Activated CD4-positive, alpha-beta T cell treated with anti-CD3 and anti-CD28 coated beads for 1 hour (primary cell): ENCODE data around the gene TAF6L.
"Not testable (repeated sequence)": the region's sequence is repeated elsewhere in the genome, so short reads cannot be mapped to it uniquely, and the experiment has no call there.

ENCODE experiments used
- DNase-seq: peaks from one replicate; pipeline ENCODE4 v3.0.0-alpha.2; 2020

The TAF6L gene

DNA sequence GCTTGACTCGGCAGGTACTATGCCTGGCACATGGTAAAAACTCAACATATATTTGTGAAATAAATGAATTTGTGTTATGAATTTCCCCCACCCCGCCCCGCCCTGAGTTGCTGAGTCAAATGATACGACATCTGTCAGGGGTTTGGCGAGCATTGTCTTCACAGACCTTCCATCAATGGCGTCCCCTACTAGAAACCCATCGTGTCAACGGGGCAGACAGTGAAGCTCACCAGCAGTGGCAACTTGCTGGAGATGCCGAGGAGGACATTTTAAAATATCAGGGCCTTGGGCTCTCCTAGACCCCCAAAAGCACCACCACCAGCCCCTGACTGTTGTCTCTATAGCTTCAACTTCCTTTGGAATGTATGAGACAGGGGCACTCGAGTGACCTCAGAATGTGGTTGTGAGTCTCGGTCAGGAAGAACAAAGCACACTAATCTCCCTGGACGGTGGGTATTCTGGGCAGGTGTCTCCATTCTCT is 34.8 kb downstream of the TAF6L start:
- no peak for DNase-seq

DNA sequence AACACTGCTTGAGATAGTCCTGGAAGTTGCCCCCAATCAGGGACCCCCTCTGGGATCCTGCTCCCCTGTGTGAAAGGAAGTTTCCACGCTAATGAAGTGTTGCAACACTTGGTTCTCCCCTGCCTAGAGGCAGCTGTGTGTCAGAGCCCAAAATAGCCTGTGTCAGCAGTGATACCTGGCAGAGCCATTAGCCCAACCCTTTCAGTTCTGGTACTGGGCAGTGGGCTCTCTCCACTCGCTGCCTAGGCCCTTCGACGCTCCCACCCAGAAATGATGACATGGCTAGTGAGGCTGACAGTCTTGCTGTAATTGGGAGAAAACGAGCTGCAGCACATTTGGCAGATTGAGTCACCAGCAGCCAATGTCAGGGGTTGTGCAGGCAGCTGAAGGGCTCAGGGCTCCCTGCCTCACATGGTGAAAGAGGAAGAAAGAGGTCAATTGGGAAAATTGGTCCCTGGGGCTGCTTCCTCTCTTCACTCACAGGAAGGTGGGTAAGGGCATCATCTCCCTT is 35.5 kb downstream of the TAF6L start:
- DNase-seq = no peak

DNA sequence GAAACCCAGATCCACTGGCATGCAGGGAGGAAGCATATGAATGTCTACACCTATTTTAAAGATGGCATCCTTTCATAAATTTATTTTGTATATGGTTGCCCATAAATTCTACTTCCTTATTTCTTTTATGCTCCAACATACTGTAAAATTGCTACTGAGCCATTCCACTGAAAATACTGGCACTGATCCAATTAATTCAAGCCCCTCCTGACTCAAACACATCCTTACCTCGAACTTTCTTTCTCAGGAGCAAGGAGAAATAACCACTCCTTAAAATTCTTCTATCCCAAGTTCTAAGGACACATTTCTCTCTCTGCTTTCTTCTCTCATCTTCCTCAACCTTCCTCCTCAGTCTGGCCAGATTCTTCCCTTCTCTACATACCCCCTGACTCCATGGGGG is 39.6 kb downstream of the TAF6L start:
- DNase-seq = no peak

- no peak for DNase-seq
These were observed 40.5 kb downstream of the TAF6L start for GRCh38 chr11:62811659-62812058.

DNA sequence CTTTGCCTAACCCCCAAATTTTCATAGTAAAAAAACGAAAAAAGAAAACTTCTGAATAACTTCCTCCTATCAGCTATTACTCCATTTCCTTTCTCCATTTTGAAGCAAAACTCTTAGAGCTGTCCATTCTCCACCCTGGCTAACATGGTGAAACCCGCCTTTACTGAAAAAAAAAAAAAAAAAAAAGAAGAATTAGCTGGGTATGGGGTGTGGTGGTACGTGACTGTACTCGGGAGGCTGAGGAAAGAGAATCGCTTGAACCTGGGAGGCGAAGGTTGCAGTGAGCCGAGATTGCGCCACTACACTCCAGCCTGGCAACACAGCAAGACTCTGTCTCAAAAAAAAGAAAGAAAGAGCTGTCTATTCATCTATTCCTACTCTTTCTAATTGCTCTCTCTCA is 45.4 kb downstream of the TAF6L start:
- DNase-seq = no peak

DNA sequence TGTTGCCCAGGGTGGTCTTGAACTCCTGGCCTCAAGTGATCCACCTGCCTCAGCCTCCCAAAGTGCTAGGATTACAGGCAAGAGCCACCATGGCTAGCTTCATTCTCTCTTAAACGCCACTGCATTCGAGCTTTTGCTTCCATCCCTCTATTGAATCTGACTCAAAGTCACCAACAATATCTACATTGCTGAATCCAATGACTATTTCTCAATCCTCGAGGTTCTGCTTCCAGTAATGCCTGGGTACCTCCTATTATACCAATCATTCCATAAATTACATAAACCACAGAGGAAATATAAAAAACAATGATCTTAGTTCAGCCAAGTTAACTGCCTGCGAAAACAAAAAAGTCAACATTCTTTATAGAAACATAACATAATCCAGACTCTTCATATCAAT is 45.9 kb downstream of the TAF6L start:
- no peak for DNase-seq

DNA sequence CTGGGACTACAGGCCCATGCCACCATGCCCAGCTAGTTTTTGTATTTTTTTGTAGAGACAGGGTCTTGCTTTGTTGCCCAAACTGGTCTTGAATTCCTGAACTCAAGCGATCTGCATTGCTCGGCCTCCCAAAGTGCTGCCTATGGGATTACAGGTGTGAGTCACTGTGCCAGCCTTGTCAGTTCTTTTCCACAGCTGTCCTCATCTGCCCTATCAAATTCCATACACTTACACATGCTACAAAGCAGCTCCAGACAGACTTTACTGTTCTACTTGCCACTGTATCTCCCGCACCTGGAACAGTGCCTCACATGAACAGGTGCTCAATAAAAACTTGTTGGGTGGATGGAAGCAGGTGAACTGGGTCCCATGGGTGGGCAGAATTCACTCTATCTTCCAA is 52.5 kb downstream of the TAF6L start:
- DNase-seq = no peak

GRCh38 chr11:62828130-62828529 is 56.9 kb downstream of the TAF6L start:
- not testable (repeated sequence) for DNase-seq

- DNase-seq = no peak
These were observed 59.8 kb downstream of the TAF6L start for GRCh38 chr11:62830904-62831519.

GRCh38 chr11:62831520-62832335 is 60.5 kb downstream of the TAF6L start, which contains the start of gene STX5:
STX5 (minus strand) TSS chr11:62832051; CDS start chr11:62831243, 808 bp downstream.
- peak; percentile 99 for DNase-seq

DNA sequence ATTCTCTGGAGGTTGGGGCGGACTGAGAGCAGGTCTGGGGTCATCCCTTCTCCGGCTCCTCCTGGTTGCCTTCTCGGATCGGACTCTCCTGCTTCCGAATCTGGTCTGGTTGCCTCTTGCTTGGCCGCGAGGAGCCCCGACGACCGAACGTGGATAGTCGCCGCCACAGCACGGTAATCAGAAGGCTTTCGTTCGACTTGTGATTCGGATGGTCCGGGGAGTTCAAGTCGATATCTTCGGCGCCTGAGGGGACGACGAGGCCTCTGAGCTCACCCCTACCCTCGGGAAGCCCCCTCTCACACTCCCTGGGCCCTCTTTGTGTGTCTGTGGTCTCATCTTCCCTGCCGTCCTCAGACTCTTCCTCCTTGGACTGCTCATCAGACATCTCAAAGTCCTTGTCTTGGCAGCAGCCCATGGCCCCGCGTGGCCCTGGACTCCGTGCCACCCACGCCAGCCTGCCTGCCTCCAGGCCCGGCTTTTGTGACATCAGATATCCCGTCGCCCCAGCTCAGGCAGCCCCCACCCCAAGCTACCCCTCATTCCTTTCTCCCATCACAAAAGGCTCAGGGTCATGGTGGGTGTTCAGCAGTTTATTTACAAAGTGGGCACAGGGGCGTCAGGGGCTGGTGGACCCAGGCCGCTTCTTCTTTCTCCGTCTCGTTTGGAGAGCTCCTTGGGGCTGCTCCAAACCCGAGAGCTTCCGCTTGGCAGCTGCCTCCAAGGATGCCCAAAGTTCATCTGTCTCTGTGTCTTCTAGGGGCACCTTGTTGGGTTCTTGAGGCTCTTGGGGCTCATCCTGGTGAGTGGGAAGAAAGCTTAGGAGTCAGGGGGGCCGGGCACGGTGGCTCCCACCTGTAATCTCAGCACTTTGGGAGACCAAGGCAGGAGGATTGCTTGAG is 61.4 kb downstream of the TAF6L start, which contains the start of gene TEX54:
Gene TEX54 (minus strand): TSS at position 506 of the 899 bp plus-strand sequence.
- DNase-seq = no peak

GRCh38 chr11:62835336-62835735 is 64.1 kb downstream of the TAF6L start:
- no peak for DNase-seq
